NCI-H2171 (cell line): ENCODE measurements around the gene ITIH4.
A peak's percentile ranks its signal among the peaks of the same experiment; 100 is the strongest.

ENCODE experiments used
- DNase-seq: peaks from one replicate; lab custom pipeline; 2025; lab: John Stamatoyannopoulos, UW

ITIH4 gene

GRCh38 chr3:52798376-52798977 lies 32.0 kb downstream of the ITIH4 start:
- no peak for DNase-seq

- DNase-seq, result no peak
These were observed 34.1 kb downstream of the ITIH4 start for GRCh38 chr3:52796411-52796810.

GRCh38 chr3:52795298-52795900 lies 35.1 kb downstream of the ITIH4 start:
- DNase-seq, result no peak

GRCh38 chr3:52794612-52795099 lies 35.8 kb downstream of the ITIH4 start, which contains the start of gene ITIH3:
TSS of gene ITIH3 (plus strand) at chr3:52794796. CDS start at chr3:52794804, 8 bp downstream.
- DNase-seq, result no peak

GRCh38 chr3:52793702-52794611 lies 36.5 kb downstream of the ITIH4 start:
- no peak for DNase-seq

GRCh38 chr3:52792961-52793695 lies 37.3 kb downstream of the ITIH4 start:
- DNase-seq, result peak; percentile 44

- DNase-seq, result no peak
These were observed 38.1 kb downstream of the ITIH4 start for GRCh38 chr3:52792413-52792812.

GRCh38 chr3:52791928-52792327 lies 38.5 kb downstream of the ITIH4 start:
- no peak for DNase-seq

- no peak for DNase-seq
These were observed 39.1 kb downstream of the ITIH4 start for GRCh38 chr3:52791366-52791765.

GRCh38 chr3:52790741-52791140 lies 39.7 kb downstream of the ITIH4 start:
- DNase-seq, result no peak

- no peak for DNase-seq
These were observed 40.1 kb downstream of the ITIH4 start for GRCh38 chr3:52790337-52790736.

GRCh38 chr3:52789746-52790040 lies 40.8 kb downstream of the ITIH4 start:
- DNase-seq, result no peak

- DNase-seq, result no peak
These were observed 41.4 kb downstream of the ITIH4 start for GRCh38 chr3:52788890-52789745.

- no peak for DNase-seq
These were observed 42.5 kb downstream of the ITIH4 start for GRCh38 chr3:52787672-52788625.

GRCh38 chr3:52787246-52787645 lies 43.2 kb downstream of the ITIH4 start:
- no peak for DNase-seq

GRCh38 chr3:52786330-52787215 lies 43.9 kb downstream of the ITIH4 start:
- DNase-seq, result no peak

- DNase-seq, result no peak
These were observed 45.4 kb downstream of the ITIH4 start for GRCh38 chr3:52784931-52785590.

GRCh38 chr3:52784021-52784621 lies 46.4 kb downstream of the ITIH4 start:
- DNase-seq, result no peak
